Stimulated activated CD8-positive, alpha-beta memory T cell treated with anti-CD3 and anti-CD28 coated beads, Interleukin-12 subunit alpha, Interleukin-12 subunit beta, amount 100 ng/mL, for 4 hours (primary cell): Measurements from ENCODE around the gene MVK.

Experiments used
- DNase-seq: peaks from one replicate; pipeline ENCODE4 v3.0.0-alpha.2; 2020; ENCODE audit warnings: low read depth

MVK gene

GRCh38 chr12:109566424-109566823 lies 7.2 kb upstream of the MVK start:
- DNase-seq = no peak

GRCh38 chr12:109567296-109567695 lies 6.3 kb upstream of the MVK start:
- DNase-seq = no peak

DNA sequence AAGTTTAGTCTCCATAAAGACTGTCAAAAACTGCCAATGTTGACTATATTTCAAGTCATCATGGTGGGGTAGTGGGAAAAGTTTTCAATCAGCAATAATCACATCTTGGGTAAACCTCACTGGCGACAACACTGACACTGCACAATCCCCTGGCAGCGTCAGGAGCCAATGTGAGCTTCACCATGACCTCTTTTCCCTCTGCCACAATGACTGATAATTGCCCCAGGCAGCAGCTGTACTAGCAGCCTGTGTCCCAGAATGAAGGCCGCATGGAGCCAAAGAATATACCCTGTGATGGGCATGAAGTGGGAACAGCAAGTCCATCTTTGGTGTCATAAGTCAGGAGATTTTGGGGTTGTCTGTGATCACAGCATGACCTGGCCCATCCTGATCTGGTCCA lies 5.6 kb upstream of the MVK start:
- DNase-seq = no peak

DNA sequence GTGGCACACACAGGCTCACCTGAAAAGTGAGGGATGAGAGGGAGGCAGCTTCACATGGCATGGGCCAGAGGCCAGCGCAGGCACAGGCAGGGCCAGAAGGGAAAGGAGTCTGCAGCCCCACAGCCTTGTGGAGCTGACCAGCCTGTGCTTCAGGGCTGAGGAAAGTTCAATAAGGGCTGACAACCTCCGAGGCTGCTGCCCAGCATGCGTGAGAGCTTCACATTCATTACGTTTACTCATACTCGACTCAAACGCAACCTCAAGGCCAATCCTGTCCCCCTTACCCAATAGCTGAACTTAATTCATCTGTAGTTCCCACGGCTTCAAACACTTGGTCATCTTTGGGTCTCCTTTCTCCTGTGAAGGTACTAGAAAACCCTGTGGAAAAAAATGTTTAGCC lies 5.1 kb upstream of the MVK start:
- no peak for DNase-seq

- DNase-seq = no peak
These were observed 1.7 kb upstream of the MVK start for GRCh38 chr12:109571773-109572505.

GRCh38 chr12:109572506-109572845 lies 1.1 kb upstream of the MVK start:
- DNase-seq = no peak

GRCh38 chr12:109573914-109574244 lies 285 bp downstream of the MVK start:
- no peak for DNase-seq

- no peak for DNase-seq
These were observed 2.1 kb downstream of the MVK start for GRCh38 chr12:109575683-109576082.

GRCh38 chr12:109577311-109577710 lies 3.7 kb downstream of the MVK start:
- DNase-seq = no peak

DNA sequence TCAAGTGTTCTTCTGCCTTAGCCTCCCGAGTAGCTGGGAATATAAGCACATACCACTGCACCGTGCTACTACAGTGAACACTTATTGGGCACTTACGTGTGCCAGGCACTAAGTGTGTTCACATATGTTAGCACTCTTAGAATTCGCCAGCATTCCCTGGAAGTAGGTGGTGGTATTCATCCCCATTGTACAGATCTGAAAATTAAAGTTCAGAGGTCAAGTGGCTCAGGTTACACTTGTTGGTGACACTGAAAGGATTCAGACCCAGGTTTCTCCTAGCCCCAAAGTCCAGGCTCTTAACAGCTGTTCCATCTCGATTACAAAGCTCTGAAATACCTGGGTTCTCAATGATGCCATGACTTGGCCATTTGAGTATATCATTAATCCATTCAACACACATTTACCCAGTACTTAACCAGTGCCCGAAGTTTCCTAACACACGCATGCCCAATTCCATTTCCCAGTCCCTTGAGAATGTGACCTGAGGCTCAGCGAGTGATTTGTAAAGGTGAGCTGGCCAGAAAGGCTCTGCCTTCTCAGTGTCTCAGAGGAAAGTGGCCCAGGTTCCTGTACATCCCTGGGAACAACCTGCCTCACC lies 4.8 kb downstream of the MVK start:
- DNase-seq = no peak

GRCh38 chr12:109579639-109580038 lies 6.0 kb downstream of the MVK start:
- DNase-seq = no peak

DNA sequence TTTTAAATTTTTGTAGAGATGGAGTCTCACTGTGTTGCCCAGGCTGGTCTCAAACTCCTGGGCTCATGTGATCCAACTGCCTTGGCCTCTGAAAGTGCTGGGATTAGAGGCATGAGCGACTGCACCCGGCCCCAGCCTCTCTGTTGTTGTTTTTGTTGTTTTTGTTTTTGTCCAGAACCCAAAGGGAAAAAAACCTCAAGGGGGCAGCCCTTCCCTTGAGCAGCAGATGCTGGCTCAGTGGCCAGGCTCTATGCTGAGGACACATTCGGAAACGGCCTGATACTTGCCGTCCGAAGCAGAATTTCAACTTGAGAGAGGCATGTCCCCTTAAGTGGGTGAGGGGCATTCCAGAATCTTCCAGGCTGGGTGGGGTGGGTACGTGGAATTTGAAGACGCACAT lies 6.7 kb downstream of the MVK start:
- no peak for DNase-seq

DNA sequence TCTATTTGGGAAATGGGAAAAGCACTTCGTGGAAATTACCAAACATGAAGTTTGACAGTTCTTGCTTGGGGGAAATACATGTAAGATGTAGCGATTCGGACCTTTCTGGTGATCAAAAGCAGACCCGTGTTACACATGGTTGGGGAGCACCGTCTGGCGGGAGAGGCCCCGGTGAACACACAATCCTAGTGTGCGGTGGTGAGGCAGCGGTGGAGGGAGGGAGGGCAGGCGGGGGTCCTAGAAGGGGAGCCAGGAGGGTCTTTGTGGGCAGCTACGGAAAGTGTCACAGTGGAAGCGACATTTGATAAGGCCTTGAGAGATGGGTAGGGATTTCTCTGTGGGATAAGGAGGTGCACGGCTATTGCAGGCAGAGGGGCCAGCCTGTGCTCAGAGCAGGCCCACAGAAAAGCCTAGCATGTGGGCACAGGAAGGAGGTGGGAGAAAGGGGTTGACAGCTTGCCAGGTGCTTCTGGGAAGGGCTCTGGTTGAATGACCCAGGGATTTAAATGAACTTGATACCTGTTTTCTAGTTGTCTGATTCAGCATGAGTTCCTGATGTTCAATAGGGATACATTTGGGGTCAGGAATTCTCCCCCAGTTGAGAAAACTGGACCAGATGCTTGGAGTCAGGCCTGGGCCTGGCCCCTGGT lies 7.2 kb downstream of the MVK start:
- no peak for DNase-seq

GRCh38 chr12:109581334-109581691 lies 7.7 kb downstream of the MVK start:
- DNase-seq = no peak

GRCh38 chr12:109581856-109582255 lies 8.3 kb downstream of the MVK start:
- DNase-seq = no peak

- DNase-seq = no peak
These were observed 9.0 kb downstream of the MVK start for GRCh38 chr12:109582636-109583035.

DNA sequence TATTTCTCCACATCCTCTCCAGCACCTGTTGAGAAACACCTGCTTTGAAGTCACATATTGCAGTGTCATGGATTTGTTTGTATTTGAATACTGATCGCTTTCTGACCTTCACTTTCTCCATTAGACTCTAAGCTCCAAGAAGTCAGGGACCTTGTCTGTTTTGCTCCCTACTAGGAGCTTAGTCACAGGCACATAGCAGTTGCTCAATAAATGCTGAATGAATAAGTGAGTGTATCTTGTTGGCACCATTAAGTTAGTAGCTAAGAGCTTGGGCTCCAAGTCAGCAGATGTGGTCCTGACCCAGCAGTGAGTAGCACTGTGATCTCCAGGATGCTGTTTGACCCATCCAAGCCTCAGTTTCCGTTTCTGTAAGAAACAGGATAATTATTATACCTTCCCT lies 10.1 kb downstream of the MVK start:
- no peak for DNase-seq

GRCh38 chr12:109586385-109587296 lies 13.0 kb downstream of the MVK start:
- DNase-seq = no peak

GRCh38 chr12:109587921-109588320 lies 14.3 kb downstream of the MVK start:
- no peak for DNase-seq

DNA sequence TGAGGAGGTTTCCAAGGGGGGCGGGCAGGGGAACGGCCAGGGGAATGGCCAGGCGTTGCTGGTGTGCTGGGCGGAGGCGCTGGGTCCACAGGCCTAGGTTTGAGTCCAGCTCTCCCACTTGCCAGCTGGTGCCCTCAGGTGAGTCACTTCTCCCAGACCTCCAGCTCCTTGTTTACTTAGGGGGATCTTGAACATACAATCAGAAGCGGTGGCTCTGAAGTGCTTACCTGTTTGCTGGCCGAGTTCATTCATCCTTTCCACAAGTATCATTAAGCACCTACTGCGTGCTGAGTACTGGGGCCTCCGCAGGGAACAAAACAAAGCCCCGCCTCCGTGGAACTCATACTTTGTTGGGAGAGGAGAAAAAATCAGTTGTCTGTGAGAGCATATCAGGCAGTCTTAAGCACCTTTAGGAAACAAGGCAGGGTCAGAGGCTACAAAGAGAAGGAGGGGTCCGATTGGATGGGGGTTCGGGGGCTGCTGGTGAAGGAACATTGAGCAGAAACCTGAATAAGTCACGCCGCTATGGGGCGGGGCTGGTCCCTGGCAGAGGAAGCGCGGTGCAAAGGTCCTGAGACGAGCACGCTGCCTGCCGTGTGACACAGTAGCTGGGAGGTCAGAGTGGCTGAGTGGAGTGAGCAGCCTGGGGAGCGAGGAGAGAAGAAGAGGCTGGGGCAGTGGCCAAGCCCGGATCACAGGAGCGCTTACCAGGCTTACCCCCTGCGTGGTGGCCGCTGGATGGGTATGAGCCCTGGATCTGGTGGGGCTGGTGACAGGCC lies 15.1 kb downstream of the MVK start:
- DNase-seq = no peak

- no peak for DNase-seq
These were observed 15.6 kb downstream of the MVK start for GRCh38 chr12:109589240-109589590.

GRCh38 chr12:109589691-109590245 lies 16.2 kb downstream of the MVK start:
- DNase-seq = no peak
